Measurements from ENCODE around the gene LRRTM3.

The LRRTM3 gene

GRCh38 chr10:66916030-66916429 is 9.8 kb upstream of the LRRTM3 start:
- no peak overlapping the region for H3K9ac ChIP-seq
- no peaks in the 10 kb centered on the region for H3K36me3 ChIP-seq
- H3K4me3 ChIP-seq: no peak overlapping the region
- H3K27me3 ChIP-seq: no peaks in the 10 kb centered on the region
- H3K4me2 ChIP-seq: no peak overlapping the region
- H3K27ac ChIP-seq: no peak overlapping the region
- no peaks in the 10 kb centered on the region for H3K9me3 ChIP-seq
- no peaks in the 10 kb centered on the region for H3K4me1 ChIP-seq
- no peak for TF ChIP-seq Cebpa-rat (IDR thresholded peaks at IDR 0.05)
- H4K20me1 ChIP-seq: no peaks in the 10 kb centered on the region

DNA sequence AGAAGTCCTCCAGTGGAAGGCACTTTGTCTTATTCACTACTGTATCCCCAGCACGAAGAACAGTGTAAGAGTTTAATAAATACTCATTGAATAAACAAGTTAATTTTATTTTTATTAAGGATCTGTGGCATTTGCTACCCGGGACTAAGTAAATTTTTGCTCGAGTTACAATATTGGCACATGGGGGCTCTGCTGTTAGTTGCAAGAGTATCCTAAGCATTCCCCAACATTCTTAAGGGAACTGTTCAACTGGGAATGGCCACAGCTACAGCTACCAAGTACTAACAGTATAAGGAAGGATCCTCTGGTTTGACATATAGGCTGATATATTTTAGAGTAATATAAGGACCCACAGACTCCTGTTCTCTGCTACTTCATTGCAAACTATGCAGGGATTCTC is 8.7 kb upstream of the LRRTM3 start:
- H3K9me3 ChIP-seq: no peaks in the 10 kb centered on the region
- H3K4me3 ChIP-seq: no peak overlapping the region
- no peaks in the 10 kb centered on the region for H3K27me3 ChIP-seq
- no peaks in the 10 kb centered on the region for H3K36me3 ChIP-seq
- no peak overlapping the region for H3K9ac ChIP-seq
- no peak for TF ChIP-seq Cebpa-rat (IDR thresholded peaks at IDR 0.05)
- no peaks in the 10 kb centered on the region for H3K4me1 ChIP-seq
- H3K27ac ChIP-seq: no peak overlapping the region
- H4K20me1 ChIP-seq: no peaks in the 10 kb centered on the region
- no peak overlapping the region for H3K4me2 ChIP-seq

- H3K9me3 ChIP-seq: no peaks in the 10 kb centered on the region
- H3K4me3 ChIP-seq: no peak overlapping the region
Measured at GRCh38 chr10:66919248-66919647, 6.6 kb upstream of the LRRTM3 start.

DNA sequence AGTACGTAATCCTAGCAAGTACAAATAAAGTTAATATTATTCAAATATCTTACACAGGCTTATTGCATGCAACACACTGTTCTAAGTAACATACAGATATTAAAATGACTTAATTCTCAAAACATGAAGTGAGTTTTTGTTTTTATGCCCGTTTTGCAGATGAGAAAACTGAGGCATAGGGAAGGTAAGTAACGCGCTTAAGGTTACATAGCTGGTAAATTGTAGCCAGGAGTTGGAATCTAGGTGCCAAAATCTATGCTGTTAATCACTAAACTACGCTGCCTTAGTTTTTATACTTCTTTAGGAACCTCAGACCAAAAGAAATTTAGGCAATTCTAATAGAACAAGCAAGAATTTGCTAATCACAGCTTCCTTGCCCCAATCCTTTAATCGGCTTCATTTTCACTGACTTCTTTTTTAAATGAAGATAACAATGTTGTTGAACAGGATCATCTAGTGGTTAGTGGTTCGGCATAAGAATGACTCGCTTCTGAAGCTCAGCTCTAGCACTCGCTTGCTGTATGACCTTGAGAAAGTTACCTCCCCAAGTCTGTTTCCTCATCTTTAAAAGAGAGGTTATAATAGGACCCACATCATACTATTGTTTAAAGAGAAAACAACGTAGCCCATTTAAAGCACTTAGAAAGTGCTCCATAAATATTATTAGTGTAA is 1.0 kb upstream of the LRRTM3 start:
- Histone ChIP-seq H3K27ac (no peak overlapping the region), H3K4me1 (0 out of 2 replicates have a peak, but pooled peaks cover 5% of the 10 kb centered on the region), H3K4me2 (no peak overlapping the region), H3K9ac (no peak overlapping the region), H3K36me3 (no peaks in the 10 kb centered on the region), H4K20me1 (no peaks in the 10 kb centered on the region), H3K9me3 (no peaks in the 10 kb centered on the region), H3K27me3 (peaks cover 29% of the 10 kb centered on the region), H3K4me3 (no peak overlapping the region)
- TF ChIP-seq Cebpa-rat (IDR thresholded peaks at IDR 0.05): no peak

More at GRCh38 chr10:66919248-66919647, 6.6 kb upstream of the LRRTM3 start:
- no peaks in the 10 kb centered on the region for H3K27me3 ChIP-seq
- no peak overlapping the region for H3K27ac ChIP-seq
- H3K4me2 ChIP-seq: no peak overlapping the region
- TF ChIP-seq Cebpa-rat (IDR thresholded peaks at IDR 0.05): no peak
- H3K4me1 ChIP-seq: no peaks in the 10 kb centered on the region
- no peaks in the 10 kb centered on the region for H4K20me1 ChIP-seq
- no peak overlapping the region for H3K9ac ChIP-seq
- H3K36me3 ChIP-seq: no peaks in the 10 kb centered on the region

GRCh38 chr10:66925373-66925772 is 463 bp upstream of the LRRTM3 start:
- Histone ChIP-seq H3K4me2 (no peak overlapping the region), H3K9ac (no peak overlapping the region), H3K27ac (no peak overlapping the region), H3K36me3 (no peaks in the 10 kb centered on the region), H3K4me1 (0 out of 2 replicates have a peak, but pooled peaks cover 5% of the 10 kb centered on the region), H3K4me3 (no peak overlapping the region), H4K20me1 (no peaks in the 10 kb centered on the region), H3K9me3 (no peaks in the 10 kb centered on the region), H3K27me3 (peaks cover 29% of the 10 kb centered on the region)
- no peak for TF ChIP-seq Cebpa-rat (IDR thresholded peaks at IDR 0.05)

DNA sequence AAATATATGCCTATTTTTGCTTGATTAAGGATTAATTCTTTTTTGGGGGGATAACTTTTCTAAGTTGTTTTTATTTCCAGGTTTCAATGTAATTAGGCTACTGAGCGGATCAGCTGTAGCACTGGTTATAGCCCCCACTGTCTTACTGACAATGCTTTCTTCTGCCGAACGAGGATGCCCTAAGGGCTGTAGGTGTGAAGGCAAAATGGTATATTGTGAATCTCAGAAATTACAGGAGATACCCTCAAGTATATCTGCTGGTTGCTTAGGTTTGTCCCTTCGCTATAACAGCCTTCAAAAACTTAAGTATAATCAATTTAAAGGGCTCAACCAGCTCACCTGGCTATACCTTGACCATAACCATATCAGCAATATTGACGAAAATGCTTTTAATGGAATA is 1.0 kb downstream of the LRRTM3 start:
- Histone ChIP-seq H3K27me3 (peaks cover 29% of the 10 kb centered on the region), H3K9me3 (no peaks in the 10 kb centered on the region)
- no peak for TF ChIP-seq Cebpa-rat (IDR thresholded peaks at IDR 0.05)

DNA sequence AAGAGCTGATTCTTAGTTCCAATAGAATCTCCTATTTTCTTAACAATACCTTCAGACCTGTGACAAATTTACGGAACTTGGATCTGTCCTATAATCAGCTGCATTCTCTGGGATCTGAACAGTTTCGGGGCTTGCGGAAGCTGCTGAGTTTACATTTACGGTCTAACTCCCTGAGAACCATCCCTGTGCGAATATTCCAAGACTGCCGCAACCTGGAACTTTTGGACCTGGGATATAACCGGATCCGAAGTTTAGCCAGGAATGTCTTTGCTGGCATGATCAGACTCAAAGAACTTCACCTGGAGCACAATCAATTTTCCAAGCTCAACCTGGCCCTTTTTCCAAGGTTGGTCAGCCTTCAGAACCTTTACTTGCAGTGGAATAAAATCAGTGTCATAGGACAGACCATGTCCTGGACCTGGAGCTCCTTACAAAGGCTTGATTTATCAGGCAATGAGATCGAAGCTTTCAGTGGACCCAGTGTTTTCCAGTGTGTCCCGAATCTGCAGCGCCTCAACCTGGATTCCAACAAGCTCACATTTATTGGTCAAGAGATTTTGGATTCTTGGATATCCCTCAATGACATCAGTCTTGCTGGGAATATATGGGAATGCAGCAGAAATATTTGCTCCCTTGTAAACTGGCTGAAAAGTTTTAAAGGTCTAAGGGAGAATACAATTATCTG is 1.6 kb downstream of the LRRTM3 start:
- Histone ChIP-seq H3K36me3 (no peaks in the 10 kb centered on the region), H3K27me3 (peaks cover 29% of the 10 kb centered on the region), H3K4me1 (0 out of 2 replicates have a peak, but pooled peaks cover 5% of the 10 kb centered on the region), H3K4me2 (no peak overlapping the region), H4K20me1 (no peaks in the 10 kb centered on the region), H3K27ac (no peak overlapping the region), H3K9ac (no peak overlapping the region), H3K4me3 (no peak overlapping the region), H3K9me3 (no peaks in the 10 kb centered on the region)
- TF ChIP-seq Cebpa-rat (IDR thresholded peaks at IDR 0.05): no peak

More for the DNA sequence above, 1.0 kb downstream of the LRRTM3 start:
- Histone ChIP-seq H3K4me1 (0 out of 2 replicates have a peak, but pooled peaks cover 5% of the 10 kb centered on the region), H4K20me1 (no peaks in the 10 kb centered on the region), H3K36me3 (no peaks in the 10 kb centered on the region), H3K27ac (no peak overlapping the region), H3K4me3 (no peak overlapping the region), H3K4me2 (no peak overlapping the region), H3K9ac (no peak overlapping the region)

GRCh38 chr10:66927971-66928770 is 2.3 kb downstream of the LRRTM3 start:
- Histone ChIP-seq H4K20me1 (no peaks in the 10 kb centered on the region), H3K4me3 (no peak overlapping the region), H3K27ac (no peak overlapping the region), H3K27me3 (peaks cover 29% of the 10 kb centered on the region), H3K36me3 (no peaks in the 10 kb centered on the region), H3K4me1 (0 out of 2 replicates have a peak, but pooled peaks cover 5% of the 10 kb centered on the region), H3K9ac (no peak overlapping the region), H3K4me2 (no peak overlapping the region), H3K9me3 (no peaks in the 10 kb centered on the region)
- TF ChIP-seq Cebpa-rat (IDR thresholded peaks at IDR 0.05): no peak

GRCh38 chr10:66928776-66929175 is 2.9 kb downstream of the LRRTM3 start:
- no peaks in the 10 kb centered on the region for H3K9me3 ChIP-seq
- no peaks in the 10 kb centered on the region for H3K36me3 ChIP-seq
- H3K27ac ChIP-seq: no peak overlapping the region
- H4K20me1 ChIP-seq: no peaks in the 10 kb centered on the region
- 0 out of 2 replicates have a peak, but pooled peaks cover 5% of the 10 kb centered on the region for H3K4me1 ChIP-seq
- no peak for TF ChIP-seq Cebpa-rat (IDR thresholded peaks at IDR 0.05)
- peaks cover 29% of the 10 kb centered on the region for H3K27me3 ChIP-seq
- H3K4me3 ChIP-seq: no peak overlapping the region
- H3K9ac ChIP-seq: no peak overlapping the region
- no peak overlapping the region for H3K4me2 ChIP-seq
